Measurements from ENCODE around the gene SERPINA4. TPM values are rescaled to one million over a fixed set of nuclear protein-coding genes. Genes with fewer than 3 reads are reported as not detected.

SERPINA4 gene
- total and polyA plus RNA-seq, 2 of the 13 experiments (the other 11 are each of a cell fraction or from before 2014, with no cell fraction given) = 39.1 to 57.8 TPM

DNA sequence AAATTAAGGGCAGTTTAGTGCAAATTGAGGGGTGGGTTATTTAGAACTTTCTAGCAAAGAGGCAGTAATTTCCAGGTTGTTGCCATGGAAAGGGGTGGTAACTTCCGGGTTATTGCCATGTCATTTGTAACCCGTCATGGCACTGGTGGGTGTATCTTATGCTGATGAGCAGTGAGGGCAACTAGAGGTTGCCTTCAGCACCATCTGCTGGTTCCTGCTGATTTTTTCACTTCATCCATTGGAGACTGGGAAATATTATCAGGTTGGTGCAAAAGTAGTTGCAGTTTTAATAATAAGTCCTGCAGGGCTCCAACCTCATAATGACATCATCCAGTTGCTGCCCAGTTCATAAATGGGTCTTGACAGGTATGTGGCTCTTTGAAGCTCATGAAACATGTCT lies 24.4 kb upstream of the SERPINA4 start:
- Histone ChIP-seq H3K9ac (ENCODE audit: insufficient read depth, low read depth, low read length) (no peak overlapping the region), H3K9me3 (ENCODE audit: low read length) (no peaks in the 10 kb centered on the region), H2AFZ (ENCODE audit: low read length) (no peak overlapping the region), H3K27me3 (ENCODE audit: control insufficient read depth in 1 of 2, insufficient read depth in 2 of 2, low read length in 2 of 2) (no peaks in the 10 kb centered on the region), H3K27ac (ENCODE audit: extremely low read length, insufficient read depth, low read length) (no peak overlapping the region), H3K4me1 (ENCODE audit: insufficient read depth, low read length) (peaks cover 69% of the 10 kb centered on the region), H3K4me3 (replicated peaks in 1 of 3; ENCODE audit: insufficient read depth in 1 of 3, low read depth in 2 of 3, low read length in 3 of 3) (no peak overlapping the region), H4K20me1 (ENCODE audit: insufficient read depth, low read length) (no peaks in the 10 kb centered on the region), H3K79me2 (ENCODE audit: insufficient read depth, low read length) (no peaks in the 10 kb centered on the region), H3K4me2 (ENCODE audit: low read depth, low read length) (no peak overlapping the region), H3K36me3 (replicated peaks in 1 of 2; ENCODE audit: control insufficient read depth in 1 of 2, insufficient read depth in 2 of 2, low read length in 2 of 2) (no peaks in the 10 kb centered on the region)
- WGBS (ENCODE audit: low lambda C conversion rate) = 52% methylated on average over 2 of the region's 2 CpGs
- BruUV-seq (replicated peaks) = no TSS peak
- ATAC-seq (peak; percentile 64), DNase-seq (ENCODE audit: low spot score) (peak; percentile 71), FAIRE-seq (peak; percentile 81)
- ChIA-PET POLR2A (no interaction called here), CTCF (ENCODE audit: low intra/inter-chr PET ratio, low total read pairs) (interaction anchor here (1.1 to 2.0 kb wide), 5 partner anchors 13 to 113 kb away, joined by 4 to 7 read pairs (median 6); no protein-coding TSS in a partner anchor)
- intact Hi-C loops (cut with micrococcal nuclease; ENCODE audit: unreplicated experiment) (loop anchor here (5.0 kb wide), 1 partner anchor 1730 kb away; no protein-coding TSS in a partner anchor), in situ Hi-C loops (cut with HindIII; ENCODE audit: extremely low pct_ligation_motif_present, low pct_unique_long_range_greater_than_20kb) (no loop called here)
- TF ChIP-seq ETV6 (CRISPR knock-in tag; conservative IDR thresholded peaks at IDR 0.05) (no peak), SP1 (IDR thresholded peaks at IDR 0.05) (no peak), SP1 (CRISPR knock-in tag; IDR thresholded peaks at IDR 0.05) (peak; percentile 38; the same call in 1 of the 2 replicates), ELF1 (CRISPR knock-in tag; IDR thresholded peaks at IDR 0.05) (peak; percentile 71), ZNF614 (CRISPR knock-in tag; IDR thresholded peaks at IDR 0.05; ENCODE audit: borderline replicate concordance) (peak; percentile 42; the same call in 1 of the 2 replicates), RAD21 (CRISPR knock-in tag; IDR thresholded peaks at IDR 0.05) (peak; percentile 63), ZIK1 (CRISPR knock-in tag; IDR thresholded peaks at IDR 0.05; ENCODE audit: borderline replicate concordance, low read depth) (no peak), ATF7 (IDR thresholded peaks at IDR 0.05) (peak; percentile 78), ATF7 (CRISPR knock-in tag; IDR thresholded peaks at IDR 0.05) (no peak), ZNF282 (IDR thresholded peaks at IDR 0.05; ENCODE audit: partially characterized antibody) (no peak), RARA (CRISPR knock-in tag; IDR thresholded peaks at IDR 0.05) (0 out of 2 replicates have a peak, but pooled peaks have one; percentile 16), SMC3 (IDR thresholded peaks at IDR 0.05; ENCODE audit: low read length) (peak; percentile 46), NFKB2 (CRISPR knock-in tag; IDR thresholded peaks at IDR 0.05; ENCODE audit: borderline replicate concordance) (no peak)
- TF ChIP-seq, protein P1, sequence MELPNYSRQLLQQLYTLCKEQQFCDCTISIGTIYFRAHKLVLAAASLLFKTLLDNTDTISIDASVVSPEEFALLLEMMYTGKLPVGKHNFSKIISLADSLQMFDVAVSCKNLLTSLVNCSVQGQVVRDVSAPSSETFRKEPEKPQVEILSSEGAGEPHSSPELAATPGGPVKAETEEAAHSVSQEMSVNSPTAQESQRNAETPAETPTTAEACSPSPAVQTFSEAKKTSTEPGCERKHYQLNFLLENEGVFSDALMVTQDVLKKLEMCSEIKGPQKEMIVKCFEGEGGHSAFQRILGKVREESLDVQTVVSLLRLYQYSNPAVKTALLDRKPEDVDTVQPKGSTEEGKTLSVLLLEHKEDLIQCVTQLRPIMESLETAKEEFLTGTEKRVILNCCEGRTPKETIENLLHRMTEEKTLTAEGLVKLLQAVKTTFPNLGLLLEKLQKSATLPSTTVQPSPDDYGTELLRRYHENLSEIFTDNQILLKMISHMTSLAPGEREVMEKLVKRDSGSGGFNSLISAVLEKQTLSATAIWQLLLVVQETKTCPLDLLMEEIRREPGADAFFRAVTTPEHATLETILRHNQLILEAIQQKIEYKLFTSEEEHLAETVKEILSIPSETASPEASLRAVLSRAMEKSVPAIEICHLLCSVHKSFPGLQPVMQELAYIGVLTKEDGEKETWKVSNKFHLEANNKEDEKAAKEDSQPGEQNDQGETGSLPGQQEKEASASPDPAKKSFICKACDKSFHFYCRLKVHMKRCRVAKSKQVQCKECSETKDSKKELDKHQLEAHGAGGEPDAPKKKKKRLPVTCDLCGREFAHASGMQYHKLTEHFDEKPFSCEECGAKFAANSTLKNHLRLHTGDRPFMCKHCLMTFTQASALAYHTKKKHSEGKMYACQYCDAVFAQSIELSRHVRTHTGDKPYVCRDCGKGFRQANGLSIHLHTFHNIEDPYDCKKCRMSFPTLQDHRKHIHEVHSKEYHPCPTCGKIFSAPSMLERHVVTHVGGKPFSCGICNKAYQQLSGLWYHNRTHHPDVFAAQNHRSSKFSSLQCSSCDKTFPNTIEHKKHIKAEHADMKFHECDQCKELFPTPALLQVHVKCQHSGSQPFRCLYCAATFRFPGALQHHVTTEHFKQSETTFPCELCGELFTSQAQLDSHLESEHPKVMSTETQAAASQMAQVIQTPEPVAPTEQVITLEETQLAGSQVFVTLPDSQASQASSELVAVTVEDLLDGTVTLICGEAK (IDR thresholded peaks at IDR 0.05) = peak; percentile 56
- TF ChIP-seq, protein P1 (CRISPR knock-in tag; IDR thresholded peaks at IDR 0.05) = no peak
- TF ChIP-seq, protein P2, sequence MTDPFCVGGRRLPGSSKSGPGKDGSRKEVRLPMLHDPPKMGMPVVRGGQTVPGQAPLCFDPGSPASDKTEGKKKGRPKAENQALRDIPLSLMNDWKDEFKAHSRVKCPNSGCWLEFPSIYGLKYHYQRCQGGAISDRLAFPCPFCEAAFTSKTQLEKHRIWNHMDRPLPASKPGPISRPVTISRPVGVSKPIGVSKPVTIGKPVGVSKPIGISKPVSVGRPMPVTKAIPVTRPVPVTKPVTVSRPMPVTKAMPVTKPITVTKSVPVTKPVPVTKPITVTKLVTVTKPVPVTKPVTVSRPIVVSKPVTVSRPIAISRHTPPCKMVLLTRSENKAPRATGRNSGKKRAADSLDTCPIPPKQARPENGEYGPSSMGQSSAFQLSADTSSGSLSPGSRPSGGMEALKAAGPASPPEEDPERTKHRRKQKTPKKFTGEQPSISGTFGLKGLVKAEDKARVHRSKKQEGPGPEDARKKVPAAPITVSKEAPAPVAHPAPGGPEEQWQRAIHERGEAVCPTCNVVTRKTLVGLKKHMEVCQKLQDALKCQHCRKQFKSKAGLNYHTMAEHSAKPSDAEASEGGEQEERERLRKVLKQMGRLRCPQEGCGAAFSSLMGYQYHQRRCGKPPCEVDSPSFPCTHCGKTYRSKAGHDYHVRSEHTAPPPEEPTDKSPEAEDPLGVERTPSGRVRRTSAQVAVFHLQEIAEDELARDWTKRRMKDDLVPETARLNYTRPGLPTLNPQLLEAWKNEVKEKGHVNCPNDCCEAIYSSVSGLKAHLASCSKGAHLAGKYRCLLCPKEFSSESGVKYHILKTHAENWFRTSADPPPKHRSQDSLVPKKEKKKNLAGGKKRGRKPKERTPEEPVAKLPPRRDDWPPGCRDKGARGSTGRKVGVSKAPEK (CRISPR knock-in tag; IDR thresholded peaks at IDR 0.05; ENCODE audit: borderline replicate concordance) = no peak

Data from HepG2 (cell line).